ENCODE results near the gene IL11. TPM values are rescaled to one million over a fixed set of nuclear protein-coding genes. Genes with fewer than 3 reads are reported as not detected.
"Not testable (repeated sequence)": the region's sequence is repeated elsewhere in the genome, so short reads cannot be mapped to it uniquely, and the experiment has no call there.

Gene IL11
- total RNA-seq, 1 donor from 2014 or later, result 0.45 TPM

GRCh38 chr19:55340784-55341147 lies 29.5 kb downstream of the IL11 start:
- ATAC-seq (no peak), DNase-seq (ENCODE audit: low spot score) (no peak)
- intact Hi-C loops (cut with DNase I), result no loop called here

- intact Hi-C loops (cut with DNase I), result no loop called here
- DNase-seq (ENCODE audit: low spot score) (no peak), ATAC-seq (no peak)
These were observed 30.1 kb downstream of the IL11 start for GRCh38 chr19:55339889-55340783.

GRCh38 chr19:55339105-55339888 lies 31.0 kb downstream of the IL11 start, which contains the start of gene KMT5C:
KMT5C (plus strand) TSS chr19:55339876; CDS start chr19:55341937, 2,061 bp downstream.
- DNase-seq (ENCODE audit: low spot score), result peak; percentile 100
- ATAC-seq, result peak; percentile 96
- intact Hi-C loops (cut with DNase I), result no loop called here

- DNase-seq (ENCODE audit: low spot score) (no peak), ATAC-seq (no peak)
- intact Hi-C loops (cut with DNase I), result no loop called here
These were observed 34.2 kb downstream of the IL11 start for GRCh38 chr19:55336101-55336500.

DNA sequence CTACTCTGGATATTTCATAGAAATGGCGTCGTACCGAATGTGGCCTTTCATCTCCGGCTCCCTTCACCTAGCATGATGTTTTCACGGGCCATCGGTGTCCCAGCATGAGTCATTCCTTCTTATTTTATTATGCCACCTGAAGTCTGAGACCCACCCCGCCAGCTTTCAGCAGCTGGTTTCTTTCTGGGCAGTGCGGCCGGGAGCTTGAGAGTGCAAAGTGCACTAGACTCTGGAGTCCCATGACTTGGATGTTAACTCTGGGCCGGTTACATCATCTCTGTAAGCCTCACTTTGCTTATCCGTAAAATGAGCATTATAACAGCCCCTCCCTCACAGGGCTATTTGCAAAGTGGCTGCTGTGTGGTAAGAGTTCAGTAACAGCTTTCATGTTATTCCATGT lies 36.4 kb downstream of the IL11 start:
- ATAC-seq, result no peak
- intact Hi-C loops (cut with DNase I), result no loop called here

DNA sequence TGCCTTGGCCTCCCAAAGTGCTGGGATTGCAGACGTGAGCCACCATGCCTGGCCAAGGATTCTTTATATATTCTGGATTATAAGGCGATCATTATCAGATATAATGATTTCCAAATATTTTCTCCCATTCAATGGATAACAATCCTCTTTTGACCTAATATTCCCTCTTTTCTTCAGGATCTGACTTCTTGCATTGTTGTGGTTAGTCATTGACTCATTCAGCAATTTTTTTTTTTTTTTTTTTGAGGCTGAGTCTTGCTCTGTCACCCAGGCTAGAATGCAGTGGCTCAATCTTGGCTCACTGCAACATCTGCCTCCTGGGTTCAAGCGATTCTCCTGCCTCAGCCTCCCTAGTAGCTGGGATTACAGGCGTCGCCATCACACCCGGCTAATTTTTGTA lies 40.5 kb downstream of the IL11 start:
- intact Hi-C loops (cut with DNase I); DNase-seq (ENCODE audit: low spot score); ATAC-seq: not testable (repeated sequence)

More for the DNA sequence above, 36.4 kb downstream of the IL11 start:
- DNase-seq (ENCODE audit: low spot score), result no peak

DNA sequence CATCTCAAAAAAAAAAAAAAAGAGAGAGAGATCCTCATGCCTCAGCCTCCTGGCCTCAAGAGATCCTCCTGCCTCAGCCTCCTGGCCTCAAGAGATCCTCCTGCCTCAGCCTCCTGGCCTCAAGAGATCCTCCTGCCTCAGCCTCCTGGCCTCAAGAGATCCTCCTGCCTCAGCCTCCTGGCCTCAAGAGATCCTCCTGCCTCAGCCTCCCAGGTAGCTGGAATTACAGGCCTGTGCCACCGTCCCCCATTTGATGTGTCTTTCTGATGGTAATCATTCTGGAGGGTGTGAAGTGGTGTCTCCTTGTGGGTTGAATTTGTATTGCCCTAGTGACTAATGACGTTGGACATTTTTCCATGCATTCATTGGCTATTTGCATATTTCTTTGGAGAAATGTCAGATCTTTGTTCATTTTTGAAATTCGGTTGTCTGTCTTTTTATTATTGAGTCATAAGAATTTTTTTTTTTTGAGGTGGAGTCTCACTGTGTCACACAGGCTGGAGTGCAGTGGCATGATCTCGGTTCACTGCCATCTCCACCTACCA lies 41.4 kb downstream of the IL11 start:
- intact Hi-C loops (cut with DNase I); ATAC-seq; DNase-seq (ENCODE audit: low spot score): not testable (repeated sequence)

DNA sequence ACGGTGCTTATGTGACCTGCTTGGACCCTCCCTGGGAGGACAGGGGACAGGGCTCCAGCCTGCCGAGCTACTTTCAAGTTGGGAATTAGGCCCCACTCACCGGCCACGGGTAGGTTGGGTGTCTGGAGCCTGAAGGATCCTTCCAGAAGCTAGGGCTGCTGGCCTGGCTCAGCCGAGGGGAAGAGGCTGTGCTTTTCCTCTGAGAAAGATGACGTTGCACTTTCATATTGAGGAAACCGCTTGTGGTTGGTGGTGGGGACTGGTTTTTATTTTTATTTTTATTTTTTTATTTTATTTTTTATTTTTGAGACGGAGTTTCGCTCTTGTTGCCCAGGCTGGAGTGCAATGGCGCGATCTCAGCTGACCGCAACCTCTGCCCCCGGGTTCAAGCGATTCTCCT lies 45.1 kb downstream of the IL11 start, which contains the start of gene TMEM150B:
TSS of gene TMEM150B (minus strand) at position 170 of the 400 bp plus-strand sequence. CDS start 4,305 bp downstream, outside the sequence.
- DNase-seq (ENCODE audit: low spot score) (no peak), ATAC-seq (peak; percentile 23)
- intact Hi-C loops (cut with DNase I), result no loop called here

GRCh38 chr19:55324662-55325061 lies 45.6 kb downstream of the IL11 start:
- intact Hi-C loops (cut with DNase I), result no loop called here
- ATAC-seq, result no peak
- no peak for DNase-seq (ENCODE audit: low spot score)

- ATAC-seq, result no peak
- DNase-seq (ENCODE audit: low spot score), result no peak
- intact Hi-C loops (cut with DNase I), result no loop called here
These were observed 47.9 kb downstream of the IL11 start for GRCh38 chr19:55322204-55322885.

DNA sequence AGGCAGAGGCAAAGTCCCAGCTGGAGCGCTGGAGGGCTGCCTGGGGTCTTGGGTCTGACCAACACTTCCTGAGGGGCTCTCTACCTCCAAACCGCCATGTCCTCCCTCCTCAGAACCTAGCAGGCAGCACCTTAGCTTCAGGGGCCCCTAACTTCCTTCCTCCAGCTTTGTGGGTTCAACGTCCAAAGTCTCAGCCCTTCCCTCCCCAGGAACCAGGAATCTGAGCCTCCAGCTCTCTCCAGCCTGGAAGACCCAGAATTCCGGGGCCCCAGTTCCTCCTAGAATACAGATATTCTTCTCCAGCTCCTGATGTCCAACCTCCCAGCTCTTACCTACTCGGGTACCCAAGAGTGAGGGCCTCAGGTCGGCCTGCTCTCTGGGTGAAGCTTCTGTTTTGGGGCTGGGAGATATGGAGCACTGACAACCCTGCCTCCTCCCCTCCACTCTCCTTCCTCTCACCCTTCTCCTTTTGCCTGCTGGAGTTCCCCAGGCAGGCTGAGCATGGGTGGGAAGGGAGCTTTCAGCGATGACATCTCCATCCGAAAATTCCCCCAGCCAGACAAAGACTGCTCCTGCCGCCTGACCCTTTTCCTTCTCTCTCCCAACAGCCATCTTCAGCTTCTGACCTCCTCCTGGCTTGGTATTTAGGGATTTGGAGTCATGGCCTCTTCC lies 48.7 kb downstream of the IL11 start:
- ATAC-seq (no peak), DNase-seq (ENCODE audit: low spot score) (no peak)
- intact Hi-C loops (cut with DNase I), result no loop called here

DNA sequence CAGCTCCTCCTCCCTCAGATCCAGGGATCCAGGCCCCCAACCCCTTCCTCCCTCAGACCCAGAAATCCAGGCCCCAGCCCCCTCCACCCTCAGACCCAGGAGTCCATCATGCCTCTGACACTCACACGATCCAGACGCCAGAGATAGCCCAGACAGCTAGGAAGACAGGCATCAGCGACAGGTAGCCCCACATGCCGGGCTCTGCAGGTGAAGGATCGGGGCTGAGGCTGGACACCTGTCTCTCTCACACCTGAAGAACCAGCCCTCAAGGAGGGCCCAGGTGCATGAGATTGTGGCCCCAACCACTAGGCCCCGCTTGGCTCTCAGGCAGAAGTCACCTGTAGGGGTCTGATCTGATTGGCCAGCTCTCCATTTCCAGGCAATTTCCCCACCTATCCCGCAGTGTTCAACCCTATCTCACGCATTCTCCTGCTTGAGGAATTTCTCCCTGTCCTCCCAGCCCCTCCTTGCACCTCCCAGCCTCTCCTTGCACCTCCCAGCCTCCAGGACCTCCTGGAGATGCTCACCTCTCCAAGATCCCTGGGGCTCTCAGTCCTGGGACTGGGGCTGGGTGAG lies 49.3 kb downstream of the IL11 start:
- DNase-seq (ENCODE audit: low spot score) (no peak), ATAC-seq (no peak)
- intact Hi-C loops (cut with DNase I), result no loop called here

GRCh38 chr19:55319785-55320184 lies 50.5 kb downstream of the IL11 start:
- intact Hi-C loops (cut with DNase I), result no loop called here
- ATAC-seq (peak; percentile 67), DNase-seq (ENCODE audit: low spot score) (no peak)

DNA sequence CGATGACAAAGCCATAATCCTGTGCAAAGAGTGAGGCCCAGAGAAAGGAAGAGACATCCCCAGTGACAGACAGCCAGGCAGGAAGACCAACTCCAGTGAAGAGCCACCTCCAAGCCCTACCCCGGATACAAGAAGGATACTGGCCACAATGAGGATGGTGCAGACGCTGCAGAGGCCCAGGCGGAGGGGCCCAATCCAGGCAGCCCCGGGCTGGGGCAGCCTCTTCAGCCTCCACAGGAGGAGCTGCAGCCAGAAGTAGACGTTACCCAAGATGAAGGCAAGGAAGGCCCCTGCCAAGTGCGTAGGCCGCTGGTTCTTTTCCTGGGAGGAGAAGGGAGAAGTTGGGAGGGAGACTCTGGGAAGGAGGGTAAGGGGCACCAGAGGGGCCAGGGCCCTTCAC lies 53.6 kb downstream of the IL11 start:
- ATAC-seq (no peak), DNase-seq (ENCODE audit: low spot score) (no peak)
- intact Hi-C loops (cut with DNase I), result no loop called here

DNA sequence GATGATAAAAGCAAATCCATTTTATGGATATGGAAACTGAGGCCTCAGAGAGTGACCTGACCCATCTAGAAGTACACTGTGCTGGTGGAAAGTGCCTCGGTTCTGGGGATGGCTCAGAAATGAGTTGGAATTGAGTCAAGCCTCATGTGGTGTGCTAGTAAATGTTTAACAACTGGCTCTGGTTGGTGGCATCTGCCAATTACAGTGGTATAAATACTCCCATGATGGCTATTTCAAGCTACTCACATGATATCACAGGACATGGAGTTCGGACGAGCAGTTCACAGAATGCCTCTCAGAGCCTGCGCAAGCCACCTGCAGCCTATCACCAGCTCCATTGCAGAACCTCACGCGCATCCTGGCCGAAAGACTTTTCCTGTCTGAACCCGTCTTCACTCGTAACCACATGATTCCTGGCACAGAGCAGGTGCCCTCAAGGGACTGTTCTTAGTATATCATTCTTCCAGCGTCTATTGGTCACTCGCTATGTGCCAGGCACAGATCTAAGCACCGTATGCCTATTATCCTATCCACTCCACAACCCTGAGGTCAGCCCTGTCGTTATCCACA lies 54.2 kb downstream of the IL11 start:
- DNase-seq (ENCODE audit: low spot score) (no peak), ATAC-seq (no peak)
- intact Hi-C loops (cut with DNase I), result no loop called here

DNA sequence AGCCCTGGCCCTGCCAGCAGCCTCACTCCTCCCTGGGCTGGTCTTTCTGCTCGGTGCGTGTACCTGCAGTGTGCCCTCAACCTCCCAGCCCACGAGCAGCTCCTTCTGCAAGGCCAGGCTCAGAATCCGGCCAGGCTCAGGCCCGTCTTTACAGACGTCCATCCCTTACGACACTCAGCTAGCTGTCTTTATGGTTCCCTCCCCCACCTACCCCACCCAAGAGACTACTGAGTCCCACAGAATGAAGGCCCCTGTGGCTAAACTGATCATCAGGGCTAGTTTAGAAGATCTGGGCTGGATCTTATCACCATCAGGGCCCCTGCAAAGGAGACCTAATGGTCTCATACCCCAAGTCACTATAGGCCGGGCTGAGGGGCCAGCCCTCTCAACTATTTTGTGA lies 55.9 kb downstream of the IL11 start:
- no peak for ATAC-seq
- DNase-seq (ENCODE audit: low spot score), result no peak
- intact Hi-C loops (cut with DNase I), result no loop called here
